ENCODE results near the gene ZMYM4.
"Not testable (repeated sequence)": the region's sequence is repeated elsewhere in the genome, so short reads cannot be mapped to it uniquely, and the experiment has no call there.

Gene ZMYM4

DNA sequence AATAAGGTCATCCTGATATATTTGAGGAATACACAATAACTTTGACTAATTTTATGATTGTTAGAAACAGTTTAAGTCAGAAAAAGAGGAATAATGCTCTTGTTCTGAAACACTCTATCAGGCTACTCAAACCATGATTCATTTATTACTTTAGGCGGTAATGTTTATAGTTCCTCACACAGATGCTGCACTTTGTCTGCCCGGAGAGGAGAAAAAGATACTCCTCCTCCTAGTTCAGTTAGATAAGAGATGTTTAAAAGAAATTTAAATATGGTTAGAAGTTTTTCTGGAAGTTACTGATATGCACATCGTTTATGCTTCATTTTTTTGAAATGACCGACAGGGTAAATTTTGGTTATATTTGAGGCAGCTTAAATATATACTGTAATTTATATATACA, 103.0 kb downstream of the ZMYM4 start:
- no CpG with 5 or more reads among the region's 4 CpGs for WGBS, 2 experiments (ENCODE audit: insufficient coverage in 2 of 2)
- Histone ChIP-seq H3K9me3 (ENCODE audit: control insufficient read depth, low read length) (no peaks in the 10 kb centered on the region), H3K4me3 (ENCODE audit: extremely low read depth, insufficient read depth, low read length, poor library complexity, severe bottlenecking) (no peak overlapping the region), H3K4me1 (ENCODE audit: control insufficient read depth, insufficient read depth, low read length, poor library complexity, severe bottlenecking) (no peaks in the 10 kb centered on the region), H3K36me3 (ENCODE audit: control insufficient read depth, insufficient read depth, low read length) (peaks cover 29% of the 10 kb centered on the region), H3K27ac (ENCODE audit: low read depth, low read length, severe bottlenecking) (no peak overlapping the region)

DNA sequence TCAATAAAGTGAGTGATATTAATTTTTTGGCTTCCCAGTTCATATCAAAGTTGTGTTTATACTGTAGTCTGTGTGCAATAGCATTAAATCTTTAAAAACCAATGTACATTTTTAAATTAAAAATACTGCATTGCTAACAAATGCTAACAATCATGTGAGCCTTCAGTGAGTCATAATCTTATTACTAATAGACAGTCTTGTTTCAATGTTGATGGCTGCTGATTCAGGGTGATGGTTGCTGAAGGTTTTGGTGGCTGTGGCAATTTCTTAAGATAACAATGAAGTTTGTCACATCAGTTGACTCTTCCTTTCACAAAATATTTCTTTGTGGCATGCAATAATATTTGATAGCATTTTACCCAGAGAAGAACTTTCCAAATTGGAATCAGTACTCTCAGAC, 109.0 kb downstream of the ZMYM4 start:
- Histone ChIP-seq H3K9me3 (ENCODE audit: control insufficient read depth, low read length) (no peaks in the 10 kb centered on the region), H3K4me1 (ENCODE audit: control insufficient read depth, insufficient read depth, low read length, poor library complexity, severe bottlenecking) (no peaks in the 10 kb centered on the region), H3K4me3 (ENCODE audit: extremely low read depth, insufficient read depth, low read length, poor library complexity, severe bottlenecking) (no peak overlapping the region), H3K36me3 (ENCODE audit: control insufficient read depth, insufficient read depth, low read length) (peaks cover 38% of the 10 kb centered on the region), H3K27ac (ENCODE audit: low read depth, low read length, severe bottlenecking) (no peak overlapping the region)

DNA sequence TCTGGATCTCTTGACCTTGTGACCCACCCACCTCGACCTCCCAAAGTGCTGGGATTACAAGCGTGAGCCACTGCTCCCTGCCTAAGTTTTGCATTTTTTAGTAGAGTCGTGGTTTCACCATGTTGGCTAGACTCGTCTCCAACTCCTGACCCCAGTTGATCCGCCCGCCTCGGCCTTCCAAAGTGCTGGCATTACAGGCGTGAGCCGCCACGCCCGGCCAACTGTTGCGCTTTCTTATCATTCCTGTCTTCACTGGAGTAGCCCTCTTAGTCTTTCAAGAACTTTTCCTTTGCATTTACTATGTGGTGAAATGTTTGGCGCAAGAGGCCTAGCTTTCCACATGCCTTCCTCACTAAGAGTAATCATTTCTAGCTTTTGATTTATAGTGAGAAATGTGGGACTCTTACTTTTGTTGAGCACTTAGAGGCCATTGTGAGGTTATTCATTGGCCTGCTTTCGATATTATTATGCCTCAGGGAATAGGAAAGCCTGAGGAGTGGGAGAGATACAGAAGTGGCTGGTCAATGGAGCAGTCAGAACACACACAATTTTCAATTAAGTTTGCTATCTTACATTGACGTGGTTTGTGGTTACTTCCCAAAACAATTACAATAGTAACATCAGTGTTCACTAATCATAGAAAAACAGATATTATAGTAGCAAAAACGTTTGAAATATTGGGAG, 111.0 kb downstream of the ZMYM4 start:
- H3K27ac ChIP-seq (ENCODE audit: low read depth, low read length, severe bottlenecking): no peak overlapping the region
- H3K4me1 ChIP-seq (ENCODE audit: control insufficient read depth, insufficient read depth, low read length, poor library complexity, severe bottlenecking): no peaks in the 10 kb centered on the region
- no peak overlapping the region for H3K4me3 ChIP-seq (ENCODE audit: extremely low read depth, insufficient read depth, low read length, poor library complexity, severe bottlenecking)
- WGBS, 2 experiments (ENCODE audit: insufficient coverage in 2 of 2): 87 to 98% methylated on average over 8 to 12 of the region's 16 CpGs
- H3K9me3 ChIP-seq (ENCODE audit: control insufficient read depth, low read length): no peaks in the 10 kb centered on the region
- H3K36me3 ChIP-seq (ENCODE audit: control insufficient read depth, insufficient read depth, low read length): peaks cover 36% of the 10 kb centered on the region

DNA sequence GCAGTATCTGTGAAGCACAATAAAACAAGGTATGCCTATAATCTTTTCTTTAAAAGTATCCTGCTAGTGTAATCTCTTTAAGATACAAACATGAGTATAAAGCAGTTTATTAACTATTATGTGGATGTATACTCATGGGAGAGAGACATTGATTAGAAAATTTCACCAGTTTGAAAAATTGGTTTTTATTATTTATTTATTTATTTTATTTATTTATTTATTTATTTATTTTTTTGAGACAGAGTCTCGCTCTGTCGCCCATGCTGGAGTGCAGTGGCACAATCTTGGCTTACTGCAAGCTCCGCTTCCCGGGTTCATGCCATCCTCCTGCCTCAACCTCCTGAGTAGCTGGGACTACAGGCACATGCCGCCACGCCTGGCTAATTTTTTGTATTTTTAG, 111.6 kb downstream of the ZMYM4 start:
- not testable (repeated sequence) for H3K4me1 ChIP-seq (ENCODE audit: control insufficient read depth, insufficient read depth, low read length, poor library complexity, severe bottlenecking); H3K4me3 ChIP-seq (ENCODE audit: extremely low read depth, insufficient read depth, low read length, poor library complexity, severe bottlenecking); H3K27ac ChIP-seq (ENCODE audit: low read depth, low read length, severe bottlenecking); H3K9me3 ChIP-seq (ENCODE audit: control insufficient read depth, low read length)
- peaks cover 40% of the 10 kb centered on the region for H3K36me3 ChIP-seq (ENCODE audit: control insufficient read depth, insufficient read depth, low read length)
- 91 to 92% methylated on average over 4 to 6 of the region's 6 CpGs for WGBS, 2 experiments (ENCODE audit: insufficient coverage in 2 of 2)

DNA sequence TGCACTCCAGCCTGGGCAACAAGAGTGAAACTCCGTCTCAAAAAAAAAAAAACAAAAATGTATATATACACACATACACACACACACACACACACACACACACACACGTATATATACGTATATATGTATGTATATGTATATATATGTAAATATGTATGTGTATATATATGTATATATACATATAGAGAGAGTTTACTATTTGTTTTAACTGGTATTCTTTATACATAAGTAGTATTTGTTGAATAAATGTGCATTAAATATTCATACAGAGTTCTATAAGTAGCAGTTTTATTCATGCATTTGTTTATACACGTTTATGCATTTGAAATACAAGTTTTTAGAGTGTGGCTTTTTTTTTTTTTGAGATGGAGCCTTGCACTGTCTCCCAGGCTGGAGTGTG, 113.6 kb downstream of the ZMYM4 start:
- H3K36me3 ChIP-seq (ENCODE audit: control insufficient read depth, insufficient read depth, low read length): peaks cover 49% of the 10 kb centered on the region
- no peaks in the 10 kb centered on the region for H3K4me1 ChIP-seq (ENCODE audit: control insufficient read depth, insufficient read depth, low read length, poor library complexity, severe bottlenecking)
- no CpG with 5 or more reads among the region's 4 CpGs for WGBS, 2 experiments (ENCODE audit: insufficient coverage in 2 of 2)
- no peak overlapping the region for H3K4me3 ChIP-seq (ENCODE audit: extremely low read depth, insufficient read depth, low read length, poor library complexity, severe bottlenecking)
- H3K27ac ChIP-seq (ENCODE audit: low read depth, low read length, severe bottlenecking): no peak overlapping the region
- H3K9me3 ChIP-seq (ENCODE audit: control insufficient read depth, low read length): no peaks in the 10 kb centered on the region

DNA sequence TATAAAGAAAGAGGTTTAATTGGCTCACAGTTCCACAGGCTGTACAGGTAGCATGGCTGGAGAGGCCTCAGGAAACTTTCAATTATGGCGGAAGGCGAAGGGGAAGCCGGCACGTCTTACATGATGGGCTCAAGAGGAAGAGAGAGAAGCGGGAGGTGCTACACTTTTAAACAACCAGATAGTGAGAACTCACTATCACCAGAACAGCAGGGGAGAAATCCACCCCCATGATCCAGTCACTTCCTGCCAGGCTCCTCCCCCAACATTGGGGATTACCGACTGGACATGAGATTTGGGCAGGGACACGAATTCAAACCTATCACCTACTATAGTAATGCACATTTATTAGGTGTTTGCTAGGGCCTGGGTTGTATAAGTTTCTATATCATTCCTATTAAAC, 117.8 kb downstream of the ZMYM4 start:
- WGBS, 2 experiments (ENCODE audit: insufficient coverage in 2 of 2): no CpG with 5 or more reads among the region's 7 CpGs
- Histone ChIP-seq H3K27ac (ENCODE audit: low read depth, low read length, severe bottlenecking) (no peak overlapping the region), H3K36me3 (ENCODE audit: control insufficient read depth, insufficient read depth, low read length) (peaks cover 67% of the 10 kb centered on the region), H3K4me3 (ENCODE audit: extremely low read depth, insufficient read depth, low read length, poor library complexity, severe bottlenecking) (no peak overlapping the region), H3K9me3 (ENCODE audit: control insufficient read depth, low read length) (no peaks in the 10 kb centered on the region), H3K4me1 (ENCODE audit: control insufficient read depth, insufficient read depth, low read length, poor library complexity, severe bottlenecking) (no peaks in the 10 kb centered on the region)

DNA sequence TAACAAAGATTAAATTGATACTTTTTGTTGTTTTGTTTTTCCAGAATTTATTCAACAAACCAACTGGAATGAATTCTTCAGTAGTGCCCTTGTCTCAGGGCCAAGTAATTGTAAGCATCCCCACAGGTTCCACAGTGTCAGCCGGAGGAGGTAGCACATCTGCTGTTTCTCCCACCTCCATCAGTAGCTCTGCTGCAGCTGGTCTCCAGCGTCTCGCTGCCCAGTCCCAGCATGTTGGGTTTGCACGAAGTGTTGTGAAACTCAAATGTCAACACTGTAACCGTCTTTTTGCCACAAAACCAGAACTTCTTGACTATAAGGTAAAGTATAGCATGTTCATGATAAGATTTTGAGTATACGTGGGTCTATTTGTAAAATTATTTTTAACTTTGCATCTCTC, 118.5 kb downstream of the ZMYM4 start:
- Histone ChIP-seq H3K4me3 (ENCODE audit: extremely low read depth, insufficient read depth, low read length, poor library complexity, severe bottlenecking) (no peak overlapping the region), H3K27ac (ENCODE audit: low read depth, low read length, severe bottlenecking) (no peak overlapping the region), H3K9me3 (ENCODE audit: control insufficient read depth, low read length) (no peaks in the 10 kb centered on the region), H3K4me1 (ENCODE audit: control insufficient read depth, insufficient read depth, low read length, poor library complexity, severe bottlenecking) (no peaks in the 10 kb centered on the region), H3K36me3 (ENCODE audit: control insufficient read depth, insufficient read depth, low read length) (peaks cover 66% of the 10 kb centered on the region)
- WGBS, 2 experiments (ENCODE audit: insufficient coverage in 2 of 2): 90 to 100% methylated on average over 1 to 4 of the region's 6 CpGs

DNA sequence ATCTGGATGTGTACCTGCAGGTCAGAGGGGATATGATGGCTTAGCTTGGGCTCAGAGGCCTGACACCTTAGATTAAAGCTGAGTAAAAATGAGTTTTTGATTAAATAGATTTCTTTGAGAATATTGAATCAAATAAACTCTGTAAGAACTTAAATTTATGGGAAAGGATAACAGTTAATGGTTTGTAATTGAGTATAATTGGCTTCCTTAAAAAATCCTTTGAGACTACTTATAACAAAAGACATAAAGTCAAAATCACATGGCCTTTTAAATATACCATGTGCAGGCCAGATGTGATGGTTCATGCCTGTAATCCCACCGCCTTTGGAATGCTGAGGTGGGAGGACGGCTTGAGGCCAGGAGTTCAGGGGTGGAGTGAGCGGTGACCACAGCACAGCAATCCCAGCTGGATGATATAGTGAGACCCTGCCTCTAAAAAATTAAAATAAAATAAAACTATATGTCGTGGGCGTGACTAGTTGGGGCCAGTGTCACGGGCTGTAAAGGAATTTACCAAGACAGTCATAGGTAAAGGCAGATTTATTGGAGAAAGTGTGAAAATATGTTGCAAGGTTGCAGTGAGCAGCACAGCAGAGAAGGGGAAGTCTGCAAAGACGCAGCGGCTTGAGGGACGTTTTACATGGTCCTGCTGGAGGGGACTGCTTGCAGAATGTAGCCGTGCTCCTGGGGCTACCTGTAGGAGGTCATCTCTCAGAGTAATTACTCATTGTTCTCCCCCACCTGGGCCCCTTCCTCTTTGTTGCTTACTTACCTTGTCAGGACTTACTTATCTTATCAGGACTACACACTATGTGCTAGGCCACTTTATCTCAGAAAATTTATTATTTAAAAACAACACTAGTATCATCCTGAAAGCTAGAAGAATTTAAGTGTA, 122.3 kb downstream of the ZMYM4 start:
- Histone ChIP-seq H3K36me3 (ENCODE audit: control insufficient read depth, insufficient read depth, low read length) (peaks cover 74% of the 10 kb centered on the region), H3K27ac (ENCODE audit: low read depth, low read length, severe bottlenecking) (no peak overlapping the region), H3K4me1 (ENCODE audit: control insufficient read depth, insufficient read depth, low read length, poor library complexity, severe bottlenecking) (no peaks in the 10 kb centered on the region), H3K4me3 (ENCODE audit: extremely low read depth, insufficient read depth, low read length, poor library complexity, severe bottlenecking) (no peak overlapping the region), H3K9me3 (ENCODE audit: control insufficient read depth, low read length) (no peaks in the 10 kb centered on the region)
- whole genome bisulfite sequencing, 2 experiments (ENCODE audit: insufficient coverage in 2 of 2): 54 to 56% methylated on average over 3 to 7 of the region's 10 CpGs

DNA sequence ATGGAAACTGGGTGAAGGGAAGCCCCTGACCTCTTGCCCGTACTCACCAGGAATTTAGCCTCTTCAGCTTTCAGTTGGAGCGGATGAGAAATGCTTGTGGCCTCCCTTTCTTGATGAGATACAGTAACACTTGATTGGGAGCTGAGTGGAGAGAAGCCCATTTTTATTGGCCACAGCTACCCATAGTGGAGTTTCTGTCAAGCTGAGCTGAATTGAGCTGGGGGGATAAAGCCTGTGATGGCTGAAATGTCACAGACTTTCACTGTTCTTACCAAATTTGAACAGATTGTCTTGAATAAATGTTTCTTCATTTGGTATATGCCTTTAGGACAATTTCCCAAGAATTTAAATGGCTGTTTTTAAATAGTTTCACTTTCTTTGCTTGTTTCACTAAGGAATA, 125.9 kb downstream of the ZMYM4 start:
- H3K36me3 ChIP-seq (ENCODE audit: control insufficient read depth, insufficient read depth, low read length): peaks cover 71% of the 10 kb centered on the region
- WGBS, 2 experiments (ENCODE audit: insufficient coverage in 2 of 2): 100% methylated on average over 2 of the region's 2 CpGs; no CpG with 5 or more reads in 1 of the 2 experiments
- no peak overlapping the region for H3K27ac ChIP-seq (ENCODE audit: low read depth, low read length, severe bottlenecking)
- H3K4me3 ChIP-seq (ENCODE audit: extremely low read depth, insufficient read depth, low read length, poor library complexity, severe bottlenecking): no peak overlapping the region
- H3K9me3 ChIP-seq (ENCODE audit: control insufficient read depth, low read length): no peaks in the 10 kb centered on the region
- no peaks in the 10 kb centered on the region for H3K4me1 ChIP-seq (ENCODE audit: control insufficient read depth, insufficient read depth, low read length, poor library complexity, severe bottlenecking)

DNA sequence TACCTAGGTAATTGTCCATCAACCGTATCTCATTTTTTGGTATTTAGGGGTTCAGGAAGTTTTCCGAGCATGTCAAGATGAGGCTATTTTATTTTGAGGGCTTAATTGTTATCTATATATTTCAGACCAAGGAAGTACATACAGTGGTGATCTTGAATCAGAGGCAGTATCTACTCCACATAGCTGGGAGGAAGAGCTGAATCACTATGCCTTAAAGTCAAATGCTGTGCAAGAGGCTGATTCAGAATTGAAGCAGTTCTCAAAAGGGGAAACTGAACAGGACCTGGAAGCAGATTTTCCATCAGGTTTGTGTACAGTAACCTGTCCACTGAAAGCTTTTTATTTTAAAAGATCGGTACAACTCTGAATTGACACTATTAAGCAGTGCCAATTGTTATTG, 130.2 kb downstream of the ZMYM4 start:
- H3K36me3 ChIP-seq (ENCODE audit: control insufficient read depth, insufficient read depth, low read length): peaks cover 83% of the 10 kb centered on the region
- no peaks in the 10 kb centered on the region for H3K9me3 ChIP-seq (ENCODE audit: control insufficient read depth, low read length)
- H3K4me1 ChIP-seq (ENCODE audit: control insufficient read depth, insufficient read depth, low read length, poor library complexity, severe bottlenecking): no peaks in the 10 kb centered on the region
- no peak overlapping the region for H3K27ac ChIP-seq (ENCODE audit: low read depth, low read length, severe bottlenecking)
- 90% methylated on average over 2 of the region's 3 CpGs; no CpG with 5 or more reads in 1 of the 2 experiments for WGBS, 2 experiments (ENCODE audit: insufficient coverage in 2 of 2)
- no peak overlapping the region for H3K4me3 ChIP-seq (ENCODE audit: extremely low read depth, insufficient read depth, low read length, poor library complexity, severe bottlenecking)

DNA sequence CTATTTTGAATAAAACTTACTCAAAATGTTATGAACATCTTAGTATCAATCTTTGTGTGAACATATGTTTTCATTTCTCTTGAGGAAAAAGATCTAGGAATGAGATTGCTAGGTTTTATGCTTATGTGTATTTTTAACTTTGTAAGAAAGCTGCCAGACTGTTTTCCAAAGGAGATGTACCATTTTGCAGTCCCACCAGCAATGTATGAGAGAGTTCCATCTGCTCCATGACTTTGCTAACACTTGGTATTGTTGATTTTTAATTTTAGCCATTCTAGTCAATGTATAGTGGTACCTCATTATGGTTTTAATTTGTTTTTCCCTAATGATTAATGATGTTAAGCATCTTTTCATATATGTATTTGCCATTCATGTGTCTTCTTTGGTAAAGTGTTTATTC, 132.5 kb downstream of the ZMYM4 start:
- Histone ChIP-seq H3K4me1 (ENCODE audit: control insufficient read depth, insufficient read depth, low read length, poor library complexity, severe bottlenecking) (no peaks in the 10 kb centered on the region), H3K4me3 (ENCODE audit: extremely low read depth, insufficient read depth, low read length, poor library complexity, severe bottlenecking) (no peak overlapping the region), H3K9me3 (ENCODE audit: control insufficient read depth, low read length) (no peaks in the 10 kb centered on the region), H3K36me3 (ENCODE audit: control insufficient read depth, insufficient read depth, low read length) (peaks cover 78% of the 10 kb centered on the region), H3K27ac (ENCODE audit: low read depth, low read length, severe bottlenecking) (no peak overlapping the region)
